ENCODE data around the gene TCFL5.

TCFL5 gene

DNA sequence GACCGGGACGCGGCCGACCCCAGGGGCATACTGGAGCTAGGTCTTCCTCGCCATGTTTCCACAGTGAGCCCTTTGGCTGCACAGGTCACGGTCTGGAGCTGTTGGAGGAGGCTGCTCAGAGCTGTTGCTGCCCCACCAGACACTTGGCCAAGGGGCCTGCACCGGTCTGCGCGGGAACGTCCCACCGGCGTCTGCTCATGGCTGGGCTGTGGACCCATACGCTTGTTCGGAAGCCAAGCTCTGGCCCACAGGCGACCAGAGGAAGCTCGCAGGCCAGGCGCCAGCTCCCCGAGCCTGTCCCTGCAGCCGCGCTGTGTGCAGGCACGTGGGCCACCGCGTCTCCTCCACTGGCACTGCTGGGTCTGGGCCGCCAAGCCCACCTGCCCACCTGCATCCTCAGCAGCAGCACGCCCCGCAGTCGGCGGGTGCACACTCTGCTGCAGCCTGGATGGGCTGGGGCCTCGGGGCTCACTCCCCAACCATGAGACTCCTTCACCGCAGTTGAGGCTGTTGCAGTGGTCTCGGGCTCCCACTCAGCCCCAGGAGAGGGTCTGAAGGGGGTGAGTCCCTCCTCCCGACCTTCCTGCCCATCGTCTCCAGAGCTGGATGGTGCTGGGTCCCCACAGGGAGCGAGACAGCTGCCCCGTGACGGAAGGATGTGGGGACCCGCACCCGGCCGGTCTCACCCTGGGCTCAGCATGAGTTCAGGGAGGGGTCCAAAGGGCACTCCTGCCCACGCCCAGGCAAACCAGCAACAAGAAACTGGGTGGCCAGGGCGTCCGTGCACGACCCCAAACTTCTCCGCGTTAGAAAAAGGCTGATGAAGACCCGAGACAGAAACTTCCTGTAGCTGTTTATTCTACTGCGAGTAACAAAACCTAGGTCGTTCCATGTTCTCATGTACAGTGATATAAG lies 15.5 kb upstream of the TCFL5 start:
- Histone ChIP-seq H3K4me2 (no peak overlapping the region), H3K9ac (no peak overlapping the region), H4K20me1 (ENCODE audit: insufficient read depth) (no peaks in the 10 kb centered on the region), H3K36me3 (ENCODE audit: insufficient read depth) (no peaks in the 10 kb centered on the region), H3K79me2 (ENCODE audit: insufficient read depth, low read depth) (no peaks in the 10 kb centered on the region), H3K4me1 (ENCODE audit: low read depth, poor library complexity, severe bottlenecking) (peaks cover 19% of the 10 kb centered on the region), H3K27ac (no peak overlapping the region), H2AFZ (ENCODE audit: low read depth) (no peak overlapping the region), H3K27me3 (ENCODE audit: insufficient read depth, low read depth) (no peaks in the 10 kb centered on the region; the same call in 1 of the 2 replicates), H3K4me3 (IDR thresholded peaks at IDR 0.05; ENCODE audit: insufficient read depth, low read depth, low read length) (no peak overlapping the region)
- TF ChIP-seq CTCF (conservative IDR thresholded peaks at IDR 0.05; ENCODE audit: low read depth, low read length) = no peak

DNA sequence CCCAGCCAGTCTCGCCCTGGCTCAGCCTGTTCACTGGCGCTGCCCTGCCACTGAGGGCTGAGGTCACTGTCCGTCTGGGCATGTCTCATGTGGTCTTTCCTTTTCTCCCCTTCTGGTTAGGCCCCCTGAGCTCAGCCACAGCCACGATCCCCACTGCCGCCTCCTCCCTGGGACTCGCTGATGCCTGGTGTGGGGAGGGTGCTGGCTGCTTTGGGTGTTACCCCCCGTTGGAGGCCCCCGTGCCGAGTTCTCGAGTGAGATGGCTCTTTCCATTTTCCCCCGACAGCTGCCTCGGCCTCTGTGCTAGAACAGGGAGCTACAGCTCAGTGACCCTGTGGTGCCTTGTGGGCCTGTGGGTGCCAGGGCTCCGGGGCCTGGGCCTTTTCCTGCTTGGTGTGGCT lies 14.9 kb upstream of the TCFL5 start:
- H3K4me1 ChIP-seq (ENCODE audit: low read depth, poor library complexity, severe bottlenecking) = peaks cover 19% of the 10 kb centered on the region
- no peaks in the 10 kb centered on the region; the same call in 1 of the 2 replicates for H3K27me3 ChIP-seq (ENCODE audit: insufficient read depth, low read depth)
- H3K36me3 ChIP-seq (ENCODE audit: insufficient read depth) = no peaks in the 10 kb centered on the region
- H3K4me3 ChIP-seq (IDR thresholded peaks at IDR 0.05; ENCODE audit: insufficient read depth, low read depth, low read length) = no peak overlapping the region
- H3K4me2 ChIP-seq = no peak overlapping the region
- H3K27ac ChIP-seq = no peak overlapping the region
- H2AFZ ChIP-seq (ENCODE audit: low read depth) = no peak overlapping the region
- no peaks in the 10 kb centered on the region for H4K20me1 ChIP-seq (ENCODE audit: insufficient read depth)
- TF ChIP-seq CTCF (conservative IDR thresholded peaks at IDR 0.05; ENCODE audit: low read depth, low read length) = no peak
- no peaks in the 10 kb centered on the region for H3K79me2 ChIP-seq (ENCODE audit: insufficient read depth, low read depth)
- no peak overlapping the region for H3K9ac ChIP-seq

DNA sequence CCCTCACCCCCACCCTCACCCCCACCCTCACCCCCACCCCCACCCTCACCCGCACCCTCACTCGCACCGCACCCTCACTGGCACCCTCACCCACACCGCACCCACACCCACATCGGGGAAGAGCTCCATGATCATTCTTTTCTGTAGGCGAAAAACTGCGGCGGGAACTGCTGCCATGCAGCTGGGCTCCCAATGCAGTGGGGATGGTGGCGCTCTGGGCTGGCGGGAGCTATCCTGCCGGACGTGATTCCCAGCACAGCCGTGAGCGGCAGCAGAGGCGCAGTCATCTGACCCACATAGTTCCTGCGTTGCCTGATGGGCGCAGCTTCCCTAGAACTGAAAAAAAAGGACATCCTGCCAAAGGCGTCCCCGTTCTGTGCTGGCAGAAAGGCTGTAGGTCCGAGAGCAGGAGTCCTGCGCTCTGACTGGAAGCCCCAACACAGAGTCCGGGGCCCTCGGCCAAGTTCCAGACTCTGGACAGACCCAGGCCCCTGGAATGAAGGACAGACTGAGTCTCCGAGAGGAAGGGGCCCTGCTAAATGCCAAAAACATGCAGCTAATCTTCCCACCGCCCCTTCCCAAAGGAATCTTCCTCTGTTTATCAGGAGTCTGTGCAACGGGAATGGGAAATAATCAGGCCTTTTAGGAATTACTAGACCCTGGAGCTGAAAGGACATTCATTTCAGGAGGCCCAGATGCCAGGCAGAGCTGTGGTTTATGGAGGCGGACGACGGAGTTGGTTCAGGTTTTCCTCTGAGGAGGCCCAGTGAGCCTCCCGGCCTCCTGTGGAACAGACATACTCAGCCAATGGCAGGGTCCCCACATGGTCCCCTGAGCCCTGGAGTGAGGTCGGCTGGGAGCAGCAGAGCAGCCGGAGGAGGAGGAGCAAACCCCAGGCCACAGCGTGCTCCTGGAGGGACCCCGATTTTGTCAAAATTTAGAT lies 14.1 kb upstream of the TCFL5 start:
- Histone ChIP-seq H3K36me3 (ENCODE audit: insufficient read depth) (no peaks in the 10 kb centered on the region), H4K20me1 (ENCODE audit: insufficient read depth) (no peaks in the 10 kb centered on the region), H2AFZ (ENCODE audit: low read depth) (no peak overlapping the region), H3K27me3 (ENCODE audit: insufficient read depth, low read depth) (no peaks in the 10 kb centered on the region; the same call in 1 of the 2 replicates), H3K4me2 (no peak overlapping the region), H3K4me1 (ENCODE audit: low read depth, poor library complexity, severe bottlenecking) (peaks cover 19% of the 10 kb centered on the region), H3K79me2 (ENCODE audit: insufficient read depth, low read depth) (no peaks in the 10 kb centered on the region), H3K4me3 (IDR thresholded peaks at IDR 0.05; ENCODE audit: insufficient read depth, low read depth, low read length) (no peak overlapping the region), H3K9ac (no peak overlapping the region), H3K27ac (no peak overlapping the region)
- TF ChIP-seq CTCF (conservative IDR thresholded peaks at IDR 0.05; ENCODE audit: low read depth, low read length) = no peak

DNA sequence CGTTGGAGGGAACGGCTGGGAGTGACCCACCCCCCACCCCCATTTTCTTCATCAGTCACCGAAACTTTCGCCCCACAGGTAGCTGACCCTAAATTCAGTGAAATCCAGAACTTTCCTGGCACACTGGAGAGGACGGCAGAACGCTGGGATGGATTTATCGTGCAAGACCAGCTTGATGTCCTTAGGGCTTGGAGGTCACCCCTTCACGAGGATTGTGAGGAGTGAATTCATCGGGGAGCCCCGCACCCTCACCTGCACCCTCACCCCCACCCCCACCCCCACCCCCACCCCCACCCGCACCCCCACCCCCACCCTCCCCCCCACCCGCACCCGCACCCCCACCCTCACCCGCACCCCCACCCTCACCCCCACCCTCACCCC lies 13.3 kb upstream of the TCFL5 start:
- no peaks in the 10 kb centered on the region; the same call in 1 of the 2 replicates for H3K27me3 ChIP-seq (ENCODE audit: insufficient read depth, low read depth)
- peak overlapping the region; percentile 71 for H3K4me2 ChIP-seq
- no peaks in the 10 kb centered on the region for H3K36me3 ChIP-seq (ENCODE audit: insufficient read depth)
- TF ChIP-seq CTCF (conservative IDR thresholded peaks at IDR 0.05; ENCODE audit: low read depth, low read length) = no peak
- H3K79me2 ChIP-seq (ENCODE audit: insufficient read depth, low read depth) = no peaks in the 10 kb centered on the region
- H4K20me1 ChIP-seq (ENCODE audit: insufficient read depth) = no peaks in the 10 kb centered on the region
- H3K9ac ChIP-seq = no peak overlapping the region
- peaks cover 19% of the 10 kb centered on the region for H3K4me1 ChIP-seq (ENCODE audit: low read depth, poor library complexity, severe bottlenecking)
- H3K27ac ChIP-seq = peak overlapping the region; percentile 42; the same call in 1 of the 2 replicates
- H2AFZ ChIP-seq (ENCODE audit: low read depth) = no peak overlapping the region
- H3K4me3 ChIP-seq (IDR thresholded peaks at IDR 0.05; ENCODE audit: insufficient read depth, low read depth, low read length) = no peak overlapping the region
